PC-9 (cell line): ENCODE data around the gene FIGN. TPM values are rescaled to one million over a fixed set of nuclear protein-coding genes. Genes with fewer than 3 reads are reported as not detected.

ENCODE experiments used
- BruUV-seq: library from RNA; stranded (reverse); fragments of 400-500 nt; replicated peaks from 2 replicates; lab custom pipeline; 2021; lab: Mats Ljungman, UMichigan
- CTCF ChIA-PET: fragments of 300-600 bp; sonication (Branson Sonifier 250); formaldehyde crosslinking; loops from one replicate; lab custom pipeline; 2022; ENCODE audit warnings: antibody characterized with exemption; lab: Charles Lee
- POLR2A ChIA-PET: fragments of 300-600 bp; sonication (Branson Sonifier 250); formaldehyde crosslinking; loops from one replicate; lab custom pipeline; 2022; ENCODE audit warnings: antibody characterized with exemption; ENCODE audit not compliant: unreplicated experiment; lab: Charles Lee
- DNase-seq, 2 experiments: peaks; one replicate each; pipeline versions ENCODE4 v3.0.0 to v3.0.0-alpha.2; 2015 to 2022; ENCODE audit warnings: mixed read lengths in 1 of 2
- H2AFZ ChIP-seq: fragments of 200-600 bp; sonication (generic); 2 replicates; pipeline ENCODE4 v1.8.1; 2017; ENCODE audit warnings: antibody characterized with exemption
- H3F3A ChIP-seq: fragments of 200-600 bp; sonication (generic); 2 replicates; pipeline ENCODE4 v1.8.1; 2017; ENCODE audit warnings: antibody characterized with exemption, mild to moderate bottlenecking, low read depth; ENCODE audit not compliant: insufficient read depth
- H3K27ac ChIP-seq: fragments of 200-600 bp; sonication (generic); 2 replicates; pipeline ENCODE4 v1.6.1; 2016; ENCODE audit warnings: mixed run types
- H3K27me3 ChIP-seq: fragments of 200-600 bp; sonication (generic); 2 replicates; pipeline ENCODE4 v1.6.1; 2016; ENCODE audit warnings: low read depth, mixed run types; ENCODE audit not compliant: insufficient read depth
- H3K36me3 ChIP-seq: fragments of 200-600 bp; sonication (generic); 2 replicates; pipeline ENCODE4 v1.6.1; 2016; ENCODE audit warnings: low read depth, mixed run types
- H3K4me1 ChIP-seq: fragments of 200-600 bp; sonication (generic); replicated peaks from 2 replicates; pipeline ENCODE4 v1.6.1; 2016; ENCODE audit warnings: mixed run types; ENCODE audit not compliant: insufficient read depth
- H3K4me2 ChIP-seq: fragments of 200-600 bp; sonication (generic); 2 replicates; pipeline ENCODE4 v1.6.1; 2017; ENCODE audit warnings: mixed run types
- H3K4me3 ChIP-seq: fragments of 200-600 bp; sonication (generic); 2 replicates; pipeline ENCODE4 v1.6.1; 2016; ENCODE audit warnings: mixed run types
- H3K79me2 ChIP-seq: fragments of 200-600 bp; sonication (generic); 2 replicates; pipeline ENCODE4 v1.6.1; 2017; ENCODE audit warnings: low read depth, mixed run types
- H3K9me2 ChIP-seq: fragments of 200-600 bp; sonication (generic); 2 replicates; pipeline ENCODE4 v1.8.1; 2017; ENCODE audit warnings: mild to moderate bottlenecking; ENCODE audit not compliant: insufficient read depth
- H3K9me3 ChIP-seq: fragments of 200-600 bp; sonication (generic); 2 replicates; pipeline ENCODE4 v1.8.1; 2016; ENCODE audit warnings: low read depth; ENCODE audit not compliant: insufficient read depth
- H4K20me1 ChIP-seq: fragments of 200-600 bp; sonication (generic); 2 replicates; pipeline ENCODE4 v1.8.1; 2017; ENCODE audit not compliant: insufficient read depth
- CTCF ChIP-seq: fragments of 200-600 bp; sonication (generic); conservative IDR thresholded peaks from 2 replicates; pipeline ENCODE4 v1.6.1; 2017; ENCODE audit warnings: mixed run types, antibody characterized with exemption, mild to moderate bottlenecking, moderate library complexity
- EZH2 ChIP-seq: fragments of 200-600 bp; sonication (generic); IDR thresholded peaks from 2 replicates; pipeline ENCODE4 v1.8.0; 2017; ENCODE audit warnings: antibody characterized with exemption, low read depth
- intact Hi-C: fragments of 100-400 bp; cut with micrococcal nuclease; formaldehyde crosslinking; loops from one replicate; pipeline ENCODE4 v1.10.0; 2022; ENCODE audit not compliant: unreplicated experiment
- total RNA-seq: library from RNA; stranded (reverse); gene quantifications from 2 replicates; pipeline ENCODE4 v1.2.3, GENCODE V29; 2021

FIGN gene
- total RNA-seq, 1 experiment from 2014 or later: 7.4 TPM

GRCh38 chr2:163637871-163638270 lies 97.9 kb downstream of the FIGN start:
- Histone ChIP-seq H3F3A (no peaks in the 10 kb centered on the region), H3K4me3 (no peak overlapping the region), H4K20me1 (no peaks in the 10 kb centered on the region), H3K4me1 (no peaks in the 10 kb centered on the region), H3K36me3 (no peaks in the 10 kb centered on the region), H3K9me2 (no peaks in the 10 kb centered on the region), H3K27me3 (no peaks in the 10 kb centered on the region), H3K79me2 (no peaks in the 10 kb centered on the region), H2AFZ (no peak overlapping the region), H3K27ac (no peak overlapping the region), H3K9me3 (no peaks in the 10 kb centered on the region), H3K4me2 (no peak overlapping the region)
- intact Hi-C loops: no loop called here
- no peak for DNase-seq
- no TSS peak for BruUV-seq
- POLR2A ChIA-PET: no interaction called here
- TF ChIP-seq EZH2 (no peak), CTCF (no peak)
- CTCF ChIA-PET: no interaction called here

GRCh38 chr2:163633291-163633690 lies 102.5 kb downstream of the FIGN start:
- TF ChIP-seq EZH2 (no peak), CTCF (no peak)

GRCh38 chr2:163630836-163631235 lies 105.0 kb downstream of the FIGN start:
- intact Hi-C loops: no loop called here
- BruUV-seq: no TSS peak
- Histone ChIP-seq H3K9me2 (no peaks in the 10 kb centered on the region), H3K36me3 (no peaks in the 10 kb centered on the region), H2AFZ (no peak overlapping the region), H3F3A (peaks cover 8% of the 10 kb centered on the region), H3K4me2 (no peak overlapping the region), H3K79me2 (no peaks in the 10 kb centered on the region), H3K9me3 (no peaks in the 10 kb centered on the region), H3K4me1 (peaks cover 14% of the 10 kb centered on the region), H3K27ac (no peak overlapping the region), H3K4me3 (no peak overlapping the region), H3K27me3 (no peaks in the 10 kb centered on the region), H4K20me1 (no peaks in the 10 kb centered on the region)
- TF ChIP-seq EZH2 (no peak), CTCF (no peak)
- CTCF ChIA-PET: no interaction called here
- DNase-seq: no peak
- POLR2A ChIA-PET: no interaction called here

More at GRCh38 chr2:163633291-163633690, 102.5 kb downstream of the FIGN start:
- Histone ChIP-seq H3K9me3 (no peaks in the 10 kb centered on the region), H3K4me2 (no peak overlapping the region), H3K27me3 (no peaks in the 10 kb centered on the region), H3K4me1 (no peaks in the 10 kb centered on the region), H3K4me3 (no peak overlapping the region), H4K20me1 (no peaks in the 10 kb centered on the region), H3K27ac (no peak overlapping the region), H3F3A (no peaks in the 10 kb centered on the region), H3K79me2 (no peaks in the 10 kb centered on the region), H3K9me2 (no peaks in the 10 kb centered on the region), H3K36me3 (no peaks in the 10 kb centered on the region), H2AFZ (no peak overlapping the region)
- no peak for DNase-seq
- ChIA-PET CTCF (no interaction called here), POLR2A (no interaction called here)
- BruUV-seq: no TSS peak
- intact Hi-C loops: no loop called here
